Fibroblast of lung (primary cell): ENCODE data around the gene PSMB2. TPM values are rescaled to one million over a fixed set of nuclear protein-coding genes. Genes with fewer than 3 reads are reported as not detected.

Source experiments
- DNase-seq, 2 donors: peaks; one replicate each; pipeline versions ENCODE4 v3.0.0 to v3.0.0-alpha.2; 2010; ENCODE audit warnings: low read depth in 2 of 2
- H2AFZ ChIP-seq: 2 replicates; pipeline ENCODE4 v1.5.1; 2012; ENCODE audit warnings: low read length, control low read depth, inconsistent platforms
- H3K27ac ChIP-seq: 2 replicates; pipeline ENCODE4 v1.5.1; 2011; ENCODE audit warnings: low read length, control low read depth; ENCODE audit not compliant: insufficient read depth
- H3K27me3 ChIP-seq: 2 replicates; pipeline ENCODE4 v1.5.1; 2011; ENCODE audit warnings: mild to moderate bottlenecking, low read length; ENCODE audit not compliant: control insufficient read depth, insufficient read depth
- H3K36me3 ChIP-seq: 2 replicates; pipeline ENCODE4 v1.5.1; 2011; ENCODE audit warnings: low read length; ENCODE audit not compliant: control insufficient read depth, insufficient read depth
- H3K4me1 ChIP-seq: 2 replicates; pipeline ENCODE4 v1.5.1; 2011; ENCODE audit warnings: low read length; ENCODE audit not compliant: control insufficient read depth, insufficient read depth; ENCODE audit errors: extremely low read depth
- H3K4me2 ChIP-seq: 2 replicates; pipeline ENCODE4 v1.5.1; 2011; ENCODE audit warnings: low read length, control low read depth; ENCODE audit not compliant: insufficient read depth; ENCODE audit errors: extremely low read depth
- H3K4me3 ChIP-seq, 4 experiments: fragments of 200-600 bp in 1 of 4; sonication (generic) in 1 of 4; replicated peaks in 1 of 4; 2 replicates each; pipeline ENCODE4 v1.5.1; 2011 to 2016; ENCODE audit warnings: low read length in 4 of 4, low read depth in 3 of 4, mild to moderate bottlenecking in 3 of 4, control low read depth in 2 of 4, inconsistent platforms in 1 of 4, mixed read lengths in 1 of 4; ENCODE audit not compliant: insufficient read depth in 1 of 4; ENCODE audit errors: control extremely low read depth in 1 of 4
- H3K79me2 ChIP-seq: 2 replicates; pipeline ENCODE4 v1.5.1; 2012; ENCODE audit warnings: mild to moderate bottlenecking, low read length, inconsistent platforms; ENCODE audit not compliant: control insufficient read depth, insufficient read depth
- H3K9ac ChIP-seq: 2 replicates; pipeline ENCODE4 v1.5.1; 2011; ENCODE audit warnings: mild to moderate bottlenecking, low read length, control low read depth; ENCODE audit not compliant: insufficient read depth
- H3K9me3 ChIP-seq: 2 replicates; pipeline ENCODE4 v1.5.1; 2012; ENCODE audit warnings: low read depth, low read length; ENCODE audit not compliant: control insufficient read depth, insufficient read depth
- H4K20me1 ChIP-seq: 2 replicates; pipeline ENCODE4 v1.5.1; 2011; ENCODE audit warnings: low read length; ENCODE audit not compliant: control insufficient read depth, insufficient read depth; ENCODE audit errors: extremely low read depth
- EZH2 ChIP-seq: IDR thresholded peaks from 2 replicates; pipeline ENCODE4 v1.5.1; 2012; ENCODE audit warnings: low read length, control low read depth, mild to moderate bottlenecking; ENCODE audit errors: missing control alignments
- polyA plus RNA-seq, 2 donors: library from polyadenylated mRNA; depleted of rRNA in 1 of 2; stranded (reverse) in 1 of 2; unstranded in 1 of 2; fragments of >200 nt; gene quantifications; 2 replicates each; pipeline ENCODE4 v1.2.1, GENCODE V29; 2011 to 2012; ENCODE audit warnings: missing spikeins in 1 of 2
- total RNA-seq: library from RNA; depleted of rRNA; stranded (reverse); fragments of >200 nt; gene quantifications from 2 replicates; pipeline ENCODE4 v1.2.1, GENCODE V29; 2014
- TF ChIP-seq, protein P1 (sequence below), 2 donors: IDR thresholded peaks in 1 of 2; conservative IDR thresholded peaks in 1 of 2; 1 replicate in 1 of 2; 2 replicates in 1 of 2; pipeline ENCODE4 v1.5.1; 2011 to 2012; ENCODE audit warnings: low read length in 2 of 2, control low read depth in 1 of 2, inconsistent platforms in 1 of 2, low read depth in 1 of 2, mild to moderate bottlenecking in 1 of 2

Gene PSMB2
- total and polyA plus RNA-seq, 2 donors (not counting 1 experiment from before 2014, with no cell fraction given), result 18.3 to 66.8 TPM

- no peaks in the 10 kb centered on the region for H3K4me1 ChIP-seq
- H3K9me3 ChIP-seq, result no peaks in the 10 kb centered on the region
- no peaks in the 10 kb centered on the region for H3K27me3 ChIP-seq
- no peak overlapping the region for H3K9ac ChIP-seq
- H3K36me3 ChIP-seq, result peaks cover 9% of the 10 kb centered on the region
- H3K79me2 ChIP-seq, result peaks cover 7% of the 10 kb centered on the region
- DNase-seq, result peak in 1 of 2 donors; percentile 41
- no peak overlapping the region for H3K4me2 ChIP-seq
- H4K20me1 ChIP-seq, result peaks cover 2% of the 10 kb centered on the region
- no peak overlapping the region for H2AFZ ChIP-seq
- no peak overlapping the region for H3K27ac ChIP-seq
- no peak overlapping the region for H3K4me3 ChIP-seq
- TF ChIP-seq, protein P1, sequence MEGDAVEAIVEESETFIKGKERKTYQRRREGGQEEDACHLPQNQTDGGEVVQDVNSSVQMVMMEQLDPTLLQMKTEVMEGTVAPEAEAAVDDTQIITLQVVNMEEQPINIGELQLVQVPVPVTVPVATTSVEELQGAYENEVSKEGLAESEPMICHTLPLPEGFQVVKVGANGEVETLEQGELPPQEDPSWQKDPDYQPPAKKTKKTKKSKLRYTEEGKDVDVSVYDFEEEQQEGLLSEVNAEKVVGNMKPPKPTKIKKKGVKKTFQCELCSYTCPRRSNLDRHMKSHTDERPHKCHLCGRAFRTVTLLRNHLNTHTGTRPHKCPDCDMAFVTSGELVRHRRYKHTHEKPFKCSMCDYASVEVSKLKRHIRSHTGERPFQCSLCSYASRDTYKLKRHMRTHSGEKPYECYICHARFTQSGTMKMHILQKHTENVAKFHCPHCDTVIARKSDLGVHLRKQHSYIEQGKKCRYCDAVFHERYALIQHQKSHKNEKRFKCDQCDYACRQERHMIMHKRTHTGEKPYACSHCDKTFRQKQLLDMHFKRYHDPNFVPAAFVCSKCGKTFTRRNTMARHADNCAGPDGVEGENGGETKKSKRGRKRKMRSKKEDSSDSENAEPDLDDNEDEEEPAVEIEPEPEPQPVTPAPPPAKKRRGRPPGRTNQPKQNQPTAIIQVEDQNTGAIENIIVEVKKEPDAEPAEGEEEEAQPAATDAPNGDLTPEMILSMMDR (conservative IDR thresholded peaks at IDR 0.05 in 1 of 2, IDR thresholded peaks at IDR 0.05 in 1 of 2; ENCODE audit: low read depth in 1 of 2, low read length in 2 of 2), result no peak
These were observed 37.4 kb downstream of the PSMB2 start for GRCh38 chr1:35603941-35604340.

DNA sequence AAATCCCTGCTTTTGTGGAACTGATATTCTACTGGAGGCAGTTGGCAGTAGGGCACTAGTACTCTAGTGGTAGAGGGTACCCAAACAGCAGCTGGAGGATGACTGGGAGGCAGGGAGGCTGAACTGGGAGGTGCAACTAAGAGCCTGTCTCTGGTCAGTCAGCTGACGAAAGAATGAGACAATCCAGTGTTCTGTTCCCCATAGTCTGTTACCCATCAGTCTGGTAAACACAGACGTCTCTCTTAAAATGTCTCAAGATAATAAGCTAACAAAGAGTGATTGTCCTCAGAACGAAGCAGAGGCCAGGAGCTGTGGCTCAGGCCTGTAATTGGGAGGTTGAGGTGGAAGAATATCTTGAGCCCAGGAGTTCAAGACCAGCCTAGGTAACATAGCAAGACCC is 37.9 kb downstream of the PSMB2 start:
- Histone ChIP-seq H3K4me1 (no peaks in the 10 kb centered on the region), H3K27me3 (no peaks in the 10 kb centered on the region), H3K4me3 (no peak overlapping the region), H3K9me3 (no peaks in the 10 kb centered on the region), H3K36me3 (peaks cover 9% of the 10 kb centered on the region), H2AFZ (no peak overlapping the region), H3K4me2 (no peak overlapping the region), H3K9ac (no peak overlapping the region), H3K79me2 (peaks cover 7% of the 10 kb centered on the region), H3K27ac (no peak overlapping the region), H4K20me1 (peaks cover 2% of the 10 kb centered on the region)
- TF ChIP-seq, protein P1 (conservative IDR thresholded peaks at IDR 0.05 in 1 of 2, IDR thresholded peaks at IDR 0.05 in 1 of 2; ENCODE audit: low read depth in 1 of 2, low read length in 2 of 2), result no peak
- no peak for TF ChIP-seq EZH2
- DNase-seq, result no peak

- TF ChIP-seq EZH2, result no peak
- TF ChIP-seq, protein P1 (conservative IDR thresholded peaks at IDR 0.05 in 1 of 2, IDR thresholded peaks at IDR 0.05 in 1 of 2; ENCODE audit: low read depth in 1 of 2, low read length in 2 of 2), result no peak
- Histone ChIP-seq H3K4me2 (no peak overlapping the region), H3K4me3 (no peak overlapping the region)
These were observed 40.7 kb downstream of the PSMB2 start for GRCh38 chr1:35600593-35600992.

More at GRCh38 chr1:35600593-35600992, 40.7 kb downstream of the PSMB2 start:
- no peaks in the 10 kb centered on the region for H3K27me3 ChIP-seq
- no peak overlapping the region for H3K9ac ChIP-seq
- H3K27ac ChIP-seq, result no peak overlapping the region
- no peaks in the 10 kb centered on the region for H3K79me2 ChIP-seq
- H3K9me3 ChIP-seq, result no peaks in the 10 kb centered on the region
- H2AFZ ChIP-seq, result no peak overlapping the region
- peaks cover 6% of the 10 kb centered on the region for H3K36me3 ChIP-seq
- H4K20me1 ChIP-seq, result no peaks in the 10 kb centered on the region
- DNase-seq, result no peak
- H3K4me1 ChIP-seq, result no peaks in the 10 kb centered on the region
